ENCODE measurements around the gene KIAA1671.

Gene KIAA1671

GRCh38 chr22:25048659-25049647 is 96.4 kb downstream of the KIAA1671 start:
- DNase-seq, result peak; percentile 42

DNA sequence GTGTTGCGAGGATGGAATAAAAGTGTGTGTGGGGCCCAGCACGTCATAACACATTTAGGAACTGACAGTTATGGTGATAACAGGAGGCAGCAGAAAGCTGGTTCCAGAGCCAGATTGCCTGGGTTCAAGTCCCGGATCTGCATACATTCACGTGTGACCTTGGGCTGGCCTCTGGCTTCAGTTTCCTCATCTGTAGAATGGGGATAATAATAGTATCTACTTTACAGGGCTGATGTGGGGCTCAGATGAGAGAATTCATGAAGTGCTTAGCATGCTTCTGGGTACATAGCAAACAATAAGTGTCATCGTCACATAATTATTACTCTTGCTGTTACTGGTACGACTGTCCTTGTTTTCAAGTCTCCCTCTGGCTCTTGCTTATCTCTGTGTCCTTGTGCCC is 97.3 kb downstream of the KIAA1671 start:
- DNase-seq, result no peak

DNA sequence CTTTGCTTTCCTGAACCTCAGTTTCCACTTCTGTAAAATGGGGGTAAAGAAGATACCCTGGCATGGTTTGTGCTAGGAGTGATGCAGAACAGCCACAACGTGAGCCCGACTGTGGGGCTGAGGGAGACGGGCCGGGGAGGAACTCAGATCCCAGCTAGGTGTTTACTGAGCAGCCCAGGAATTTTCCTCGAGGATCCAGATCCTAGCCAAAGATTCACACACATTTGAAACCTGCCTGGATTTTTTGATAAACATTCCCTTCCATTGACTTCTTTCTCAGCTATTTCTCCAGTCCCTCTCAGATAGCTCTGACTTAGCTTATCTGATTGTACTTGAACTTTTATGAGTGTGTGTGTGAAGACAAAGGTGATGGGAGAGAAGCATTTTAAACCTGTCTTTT is 98.0 kb downstream of the KIAA1671 start:
- DNase-seq, result no peak

DNA sequence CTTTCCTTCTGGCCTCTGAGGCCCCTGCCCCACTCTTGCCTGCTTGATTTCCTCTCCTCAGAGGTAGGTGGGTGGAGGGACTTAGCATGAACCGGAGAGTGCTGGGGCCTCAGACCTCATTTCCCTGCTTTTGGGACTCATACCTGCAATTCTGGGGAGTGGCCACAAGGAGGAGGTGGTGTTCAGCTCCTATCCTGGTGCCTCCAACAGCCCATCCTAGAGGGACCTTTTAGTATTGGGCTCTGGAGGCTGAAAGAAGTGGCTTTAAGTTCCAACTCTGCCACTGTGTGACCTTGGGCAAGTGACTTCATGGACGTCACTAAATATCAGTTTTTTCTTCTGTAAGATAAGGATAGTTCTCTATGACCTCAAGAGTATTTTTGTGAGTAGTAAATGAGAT is 98.6 kb downstream of the KIAA1671 start:
- DNase-seq, result no peak

GRCh38 chr22:25051983-25052710 is 99.6 kb downstream of the KIAA1671 start:
- peak; percentile 44 for DNase-seq

- DNase-seq, result no peak
Observed at GRCh38 chr22:25053153-25053805, 100.8 kb downstream of the KIAA1671 start.

DNA sequence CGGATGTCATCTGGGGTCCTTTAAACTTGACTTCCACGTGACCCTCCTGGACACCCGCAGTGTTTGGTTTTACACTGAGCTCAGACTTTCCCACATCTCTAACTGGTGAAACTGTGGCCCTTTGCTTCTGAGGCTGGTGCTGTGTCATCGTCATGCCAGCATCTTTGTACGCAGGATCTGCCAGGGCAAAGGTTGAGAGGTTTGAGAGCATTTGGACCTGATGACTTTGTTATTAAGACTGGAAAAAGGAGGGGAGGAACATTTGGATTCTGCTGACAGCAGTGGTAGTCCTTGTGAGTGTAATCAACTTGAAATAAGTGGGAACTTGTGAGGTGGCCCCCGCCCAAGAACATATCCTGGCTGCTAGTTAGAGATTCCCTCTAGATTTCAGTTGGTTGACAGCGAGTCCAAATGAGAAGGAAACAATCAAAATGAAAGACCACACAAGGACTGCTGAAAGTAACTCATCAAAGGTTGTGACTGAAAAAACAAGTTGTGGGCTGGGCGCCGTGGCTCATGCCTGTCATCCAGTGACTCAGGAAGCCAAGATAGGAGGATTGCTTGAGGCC is 102.5 kb downstream of the KIAA1671 start:
- DNase-seq, result no peak

DNA sequence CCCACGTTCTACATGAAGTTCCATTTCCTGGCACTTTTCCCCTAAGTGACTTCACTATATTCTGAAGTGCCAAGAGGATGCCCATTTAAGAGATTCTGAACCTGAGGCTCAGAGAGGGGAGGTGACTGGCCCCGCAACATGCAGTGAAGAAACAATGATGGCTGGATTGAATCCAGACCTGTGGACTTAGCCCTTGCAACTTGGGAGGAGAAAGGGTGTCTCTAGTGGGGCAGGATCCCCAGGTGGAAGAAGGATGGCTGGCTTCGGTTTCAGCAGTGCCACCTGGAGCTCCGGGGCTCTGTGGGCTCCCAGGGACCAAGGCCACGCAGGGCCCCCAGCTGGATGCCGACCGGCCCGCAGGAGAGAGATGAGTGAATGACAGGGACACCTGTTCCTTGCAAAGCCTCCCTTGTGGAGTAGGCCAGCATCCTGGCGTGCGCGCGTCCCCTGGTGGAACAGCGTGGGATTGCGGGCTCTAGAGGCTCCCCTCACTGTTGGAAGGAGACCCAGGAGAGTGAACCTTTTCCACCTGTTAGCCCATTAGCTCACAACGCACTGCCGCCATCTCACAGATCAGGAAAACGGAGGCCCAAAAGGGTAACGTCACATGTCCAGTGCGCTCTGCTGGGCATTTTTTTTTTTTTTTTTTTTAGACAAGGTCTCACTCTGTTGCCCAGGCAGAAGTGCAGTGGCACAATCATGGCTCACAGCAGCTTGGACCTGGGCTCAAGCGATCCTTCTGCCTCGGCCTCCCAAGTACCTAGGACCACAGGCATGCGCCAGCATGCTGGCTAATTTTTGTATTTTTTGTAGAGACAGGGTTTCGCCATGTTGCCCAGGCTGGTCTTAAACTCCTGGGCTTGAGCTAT is 104.7 kb downstream of the KIAA1671 start:
- DNase-seq, result peak; percentile 70

- no peak for DNase-seq
Observed at GRCh38 chr22:25059438-25059837, 106.9 kb downstream of the KIAA1671 start.

DNA sequence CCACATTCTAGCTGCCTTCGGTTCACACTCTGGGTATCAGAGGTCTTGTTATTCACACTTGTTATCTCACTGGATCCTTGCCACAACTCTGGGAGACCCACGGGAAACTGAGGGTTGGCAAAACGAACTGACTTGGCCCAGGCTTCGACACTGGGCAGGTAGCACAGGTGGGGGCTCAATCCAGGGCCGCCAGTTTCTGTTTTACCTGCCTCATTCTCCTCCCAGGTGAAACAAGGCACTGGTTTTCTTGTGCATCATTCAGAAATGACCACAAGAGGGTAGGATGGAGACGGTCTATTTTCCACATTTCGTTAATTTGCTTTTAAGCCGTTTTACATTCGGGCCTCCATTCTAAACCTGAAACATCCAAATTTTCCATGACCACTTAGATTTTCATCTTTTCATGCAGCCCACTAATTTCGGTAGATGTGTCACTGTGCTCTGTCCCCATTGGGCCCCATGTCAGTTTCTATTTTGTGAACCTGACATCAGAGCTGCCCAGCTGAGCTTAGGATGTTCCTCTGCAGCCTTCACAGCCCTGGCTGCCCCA is 108.1 kb downstream of the KIAA1671 start:
- DNase-seq, result no peak

DNA sequence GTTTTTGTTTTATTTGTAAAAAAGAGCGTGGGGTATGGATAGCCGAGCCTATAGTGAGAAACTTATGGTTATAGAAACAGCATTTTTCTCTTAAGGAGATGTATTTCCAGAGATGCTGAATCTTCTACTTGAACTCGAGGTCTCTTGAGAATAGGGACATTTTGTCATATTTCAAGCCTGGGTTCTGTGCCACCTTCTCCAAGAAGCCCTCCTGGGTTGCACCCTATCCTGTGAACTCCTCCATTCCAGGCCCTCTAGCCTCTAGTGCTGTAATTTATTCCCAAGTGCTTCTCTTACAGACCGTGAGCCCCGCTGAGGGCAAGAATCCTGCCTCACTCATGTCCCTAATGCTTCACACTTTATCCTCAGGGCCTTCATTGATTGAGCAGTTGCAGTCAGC is 108.6 kb downstream of the KIAA1671 start:
- DNase-seq, result no peak

- no peak for DNase-seq
Observed at GRCh38 chr22:25061605-25062376, 109.3 kb downstream of the KIAA1671 start.

DNA sequence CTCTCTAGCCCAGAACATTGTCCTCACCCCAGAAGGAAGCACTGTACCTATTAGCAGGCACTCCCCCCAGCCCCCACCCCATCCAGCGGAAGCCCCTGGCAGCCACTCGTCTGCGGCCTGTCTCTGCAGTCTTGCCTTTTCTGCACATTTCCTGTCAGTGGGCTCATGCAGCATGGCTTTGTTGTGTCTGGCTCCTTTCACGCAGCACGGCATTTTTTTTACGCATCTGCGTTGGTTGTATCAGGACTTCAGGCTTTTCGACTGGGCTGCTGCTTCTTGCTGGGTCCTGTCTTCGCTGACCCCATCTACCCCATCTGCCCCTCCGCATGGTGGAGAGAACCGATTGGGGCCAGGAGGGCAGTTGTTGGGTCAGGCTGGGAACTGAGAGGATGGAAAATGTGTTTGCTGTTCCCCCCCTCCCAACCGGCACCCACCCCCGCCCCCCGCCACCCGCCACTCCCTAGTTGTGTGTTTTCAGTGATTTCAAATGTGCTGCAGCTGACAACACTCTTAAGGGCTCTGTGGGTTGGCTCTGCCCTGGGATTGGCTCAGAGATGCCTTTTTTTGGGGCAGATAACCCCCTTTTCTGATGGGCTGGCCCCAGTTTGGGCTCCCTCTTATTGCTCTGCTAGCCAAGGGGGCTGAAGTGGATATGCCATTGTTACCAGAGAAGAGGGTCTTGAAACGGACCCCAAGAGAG is 110.0 kb downstream of the KIAA1671 start:
- DNase-seq, result no peak

DNA sequence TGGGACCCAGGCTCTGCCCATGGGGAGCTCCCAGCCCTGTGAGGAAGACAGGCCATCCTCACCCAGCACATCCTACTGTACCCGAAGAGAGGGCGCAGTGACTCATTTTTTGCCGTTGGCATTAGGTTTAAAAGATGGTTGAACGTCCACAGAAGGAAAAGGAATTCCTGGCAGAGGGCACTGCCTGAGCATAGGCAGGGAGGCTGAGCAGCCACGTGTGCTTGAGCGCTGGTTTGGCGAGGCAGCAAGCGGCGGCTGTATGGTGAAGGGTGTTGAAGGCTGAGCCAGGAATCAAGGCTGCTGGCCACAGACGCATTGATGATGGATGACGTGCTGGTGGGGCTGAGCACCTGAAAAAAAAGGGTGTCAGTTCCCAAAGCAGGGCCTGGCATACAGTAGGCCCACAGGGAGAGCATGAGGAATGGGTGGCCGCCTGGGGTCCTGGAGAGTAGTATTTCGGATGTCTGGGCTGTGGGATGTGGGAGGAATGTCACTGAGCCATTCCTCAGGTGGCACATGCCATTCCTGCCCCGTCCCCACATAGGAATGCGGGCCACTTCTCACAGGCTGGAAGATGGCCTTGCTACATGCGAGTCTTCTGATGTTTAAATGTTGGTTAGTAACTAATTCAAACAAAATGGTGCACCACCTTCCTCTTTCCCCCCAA is 112.5 kb downstream of the KIAA1671 start:
- DNase-seq, result no peak

- DNase-seq, result no peak
Observed at GRCh38 chr22:25066861-25067435, 114.4 kb downstream of the KIAA1671 start.

DNA sequence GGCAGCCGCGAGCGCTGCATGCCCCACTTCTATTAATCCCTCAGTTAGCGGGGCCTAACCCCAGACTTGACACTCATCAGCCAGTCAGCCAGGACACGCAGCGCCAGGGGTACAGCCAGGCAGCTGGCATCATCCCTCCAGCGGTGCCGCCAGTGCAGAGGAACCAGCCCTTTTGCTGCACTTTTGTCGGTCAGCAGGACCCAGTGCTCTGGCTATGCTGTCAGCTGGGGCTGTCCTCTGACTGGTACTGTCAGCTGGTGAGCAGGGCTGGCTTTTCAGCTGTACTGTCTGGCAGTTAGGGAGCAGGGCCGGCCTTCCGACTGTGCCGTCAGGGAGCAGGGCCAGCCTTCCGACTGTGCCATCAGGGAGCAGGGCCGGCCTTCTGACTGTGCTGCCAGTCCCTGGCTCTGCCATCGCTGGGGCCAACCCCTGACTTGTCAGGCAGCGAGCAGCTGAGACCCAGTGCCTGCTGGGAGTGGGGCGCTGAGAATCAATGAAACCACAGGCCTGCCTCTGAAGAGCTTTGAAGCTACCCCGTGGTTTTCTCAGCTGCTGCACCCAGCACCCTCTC is 115.4 kb downstream of the KIAA1671 start:
- DNase-seq, result no peak

DNA sequence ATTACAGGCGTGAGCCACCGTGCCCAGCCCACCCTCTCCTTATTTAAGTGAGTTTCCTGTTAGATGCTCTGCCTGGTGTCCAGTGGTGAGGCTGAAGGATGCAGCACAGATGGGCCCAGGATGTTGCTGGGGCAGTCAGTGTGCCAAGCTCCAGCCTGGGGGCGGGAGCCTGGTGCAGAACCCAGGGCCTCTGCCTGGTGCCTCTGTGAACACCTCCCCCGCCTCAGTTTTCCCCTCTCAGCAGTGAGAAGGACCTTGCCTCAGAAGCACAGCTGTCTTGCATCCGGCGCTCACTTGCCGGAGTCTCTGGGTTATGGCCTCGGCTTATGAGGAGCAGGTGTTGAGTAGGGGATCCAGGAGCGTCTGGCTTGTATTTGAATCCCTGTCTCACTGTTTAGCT is 116.2 kb downstream of the KIAA1671 start:
- DNase-seq, result no peak

GRCh38 chr22:25069426-25069757 is 116.9 kb downstream of the KIAA1671 start:
- no peak for DNase-seq
